Measurements from ENCODE around the gene LIFR. TPM values are rescaled to one million over a fixed set of nuclear protein-coding genes. Genes with fewer than 3 reads are reported as not detected.

LIFR gene
- total and polyA plus RNA-seq, 7 donors, result 10.1 to 74.5 (median 28.9) TPM

DNA sequence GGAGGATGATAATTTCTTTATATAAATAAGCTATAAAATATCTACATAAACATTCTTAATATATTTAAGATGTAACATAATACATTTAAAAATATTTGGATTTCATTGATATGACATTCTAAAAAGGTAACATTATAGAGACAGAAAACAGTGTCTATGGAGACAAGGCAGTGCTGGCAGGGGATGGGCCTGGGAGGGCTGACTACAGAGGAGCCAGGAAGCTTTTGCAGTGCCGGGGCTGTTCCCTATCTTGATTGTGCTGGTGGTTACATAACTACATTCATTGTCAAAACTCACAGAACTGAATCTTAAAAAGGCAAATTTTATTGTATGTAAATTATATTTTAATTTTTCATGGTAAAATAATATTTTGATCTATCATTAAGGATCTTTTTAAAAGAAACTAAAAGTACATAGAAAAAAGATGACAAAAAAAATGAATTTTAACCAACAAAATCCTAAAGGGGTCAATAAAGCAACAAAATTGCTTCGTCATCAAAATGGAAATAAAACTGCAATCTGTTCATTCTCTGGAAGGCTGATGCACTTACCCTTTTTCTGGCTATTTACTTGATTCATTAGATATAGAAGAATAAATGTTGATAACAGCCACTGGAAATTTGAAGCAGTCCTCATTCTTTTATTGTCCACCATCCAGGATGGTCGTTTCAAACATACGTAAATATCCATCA is 26.3 kb downstream of the LIFR start:
- 56 to 62% (median 60%) methylated on average over 4 of the region's 4 CpGs for WGBS, 3 donors
- Histone ChIP-seq H3K9me3 (no peaks in the 10 kb centered on the region), H3K27ac (no peak overlapping the region), H3K4me1 (peaks cover 44% of the 10 kb centered on the region), H3K36me3 (ENCODE audit: insufficient read depth in 1 of 2, low read depth in 1 of 2) (peaks cover 4 to 38% of the 10 kb centered on the region in 2 donors), H3K27me3 (ENCODE audit: insufficient read depth in 3 of 3, low read length in 2 of 3) (no peaks in the 10 kb centered on the region), H3K4me3 (no peak overlapping the region)
- DNase-seq (no peak), ATAC-seq (no peak)
- TF ChIP-seq, protein P1, sequence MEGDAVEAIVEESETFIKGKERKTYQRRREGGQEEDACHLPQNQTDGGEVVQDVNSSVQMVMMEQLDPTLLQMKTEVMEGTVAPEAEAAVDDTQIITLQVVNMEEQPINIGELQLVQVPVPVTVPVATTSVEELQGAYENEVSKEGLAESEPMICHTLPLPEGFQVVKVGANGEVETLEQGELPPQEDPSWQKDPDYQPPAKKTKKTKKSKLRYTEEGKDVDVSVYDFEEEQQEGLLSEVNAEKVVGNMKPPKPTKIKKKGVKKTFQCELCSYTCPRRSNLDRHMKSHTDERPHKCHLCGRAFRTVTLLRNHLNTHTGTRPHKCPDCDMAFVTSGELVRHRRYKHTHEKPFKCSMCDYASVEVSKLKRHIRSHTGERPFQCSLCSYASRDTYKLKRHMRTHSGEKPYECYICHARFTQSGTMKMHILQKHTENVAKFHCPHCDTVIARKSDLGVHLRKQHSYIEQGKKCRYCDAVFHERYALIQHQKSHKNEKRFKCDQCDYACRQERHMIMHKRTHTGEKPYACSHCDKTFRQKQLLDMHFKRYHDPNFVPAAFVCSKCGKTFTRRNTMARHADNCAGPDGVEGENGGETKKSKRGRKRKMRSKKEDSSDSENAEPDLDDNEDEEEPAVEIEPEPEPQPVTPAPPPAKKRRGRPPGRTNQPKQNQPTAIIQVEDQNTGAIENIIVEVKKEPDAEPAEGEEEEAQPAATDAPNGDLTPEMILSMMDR (IDR thresholded peaks at IDR 0.05), result no peak
- intact Hi-C loops (cut with DNase I), result loop anchor here in 1 of 2 donors (10.0 kb wide), 1 partner anchor 325 kb away; no protein-coding TSS in a partner anchor

DNA sequence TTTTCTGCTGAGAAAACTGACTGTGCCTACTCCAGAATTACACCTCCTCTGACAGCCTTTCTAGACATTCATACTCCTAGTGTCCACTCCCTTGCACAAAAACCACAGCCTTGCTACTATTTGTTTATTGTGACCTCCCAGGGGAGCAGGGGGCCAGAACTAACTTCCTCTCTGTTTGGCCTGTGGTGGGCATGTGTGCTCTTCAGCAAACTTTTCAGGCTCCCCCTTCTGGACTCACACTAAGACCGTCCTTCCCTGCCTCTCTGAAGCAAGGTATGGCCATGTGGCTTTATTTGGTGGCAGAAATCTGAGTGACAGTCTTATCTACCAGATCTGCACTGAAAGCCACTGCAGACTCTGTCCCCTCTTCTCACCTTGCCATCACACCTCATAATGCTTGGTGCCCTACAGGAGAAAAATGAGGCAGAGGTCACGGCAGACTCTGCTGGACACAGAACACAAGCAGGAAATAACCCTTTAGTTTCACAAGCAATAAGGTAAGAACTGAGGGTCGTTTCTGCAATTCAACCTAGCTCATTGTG is 28.2 kb downstream of the LIFR start:
- no peak overlapping the region for H3K27ac ChIP-seq
- intact Hi-C loops (cut with DNase I), result loop anchor here in 1 of 2 donors (10.0 kb wide), 1 partner anchor 323 kb away; no protein-coding TSS in a partner anchor
- peaks cover 8 to 55% of the 10 kb centered on the region in 2 donors for H3K36me3 ChIP-seq (ENCODE audit: insufficient read depth in 1 of 2, low read depth in 1 of 2)
- TF ChIP-seq, protein P1 (IDR thresholded peaks at IDR 0.05), result no peak
- WGBS, 3 donors, result 62 to 65% (median 63%) methylated on average over 3 of the region's 3 CpGs
- no peak overlapping the region for H3K4me3 ChIP-seq
- no peaks in the 10 kb centered on the region for H3K27me3 ChIP-seq (ENCODE audit: insufficient read depth in 3 of 3, low read length in 2 of 3)
- no peaks in the 10 kb centered on the region for H3K9me3 ChIP-seq
- ATAC-seq (no peak), DNase-seq (no peak)
- H3K4me1 ChIP-seq, result peaks cover 25% of the 10 kb centered on the region

DNA sequence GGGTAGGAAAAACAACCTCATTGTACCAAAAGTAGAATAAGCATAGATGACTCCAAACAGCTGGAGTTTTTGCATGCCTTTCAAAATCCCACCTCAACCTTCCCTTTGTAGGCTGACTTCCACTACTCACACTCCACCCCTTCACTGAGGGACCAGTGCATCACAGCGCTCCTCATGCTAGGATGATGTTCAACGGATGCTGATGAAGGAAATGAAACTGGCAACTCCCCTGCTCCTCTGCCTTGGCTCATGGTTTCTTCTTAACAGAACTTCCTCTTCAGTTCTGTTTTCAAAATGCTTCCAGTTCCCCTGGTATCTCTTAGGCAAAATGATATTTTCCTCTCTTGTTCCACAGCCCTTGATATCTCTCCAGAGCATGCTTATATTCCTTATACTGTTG is 29.0 kb downstream of the LIFR start:
- 70 to 92% (median 81%) methylated on average over 2 of the region's 2 CpGs for WGBS, 3 donors
- peaks cover 17% of the 10 kb centered on the region for H3K4me1 ChIP-seq
- H3K9me3 ChIP-seq, result no peaks in the 10 kb centered on the region
- H3K36me3 ChIP-seq (ENCODE audit: insufficient read depth in 1 of 2, low read depth in 1 of 2), result peaks cover 8 to 62% of the 10 kb centered on the region in 2 donors
- no peak overlapping the region for H3K27ac ChIP-seq
- H3K4me3 ChIP-seq, result no peak overlapping the region
- no peaks in the 10 kb centered on the region for H3K27me3 ChIP-seq (ENCODE audit: insufficient read depth in 3 of 3, low read length in 2 of 3)
- intact Hi-C loops (cut with DNase I), result loop anchor here in 1 of 2 donors (10.0 kb wide), 1 partner anchor 323 kb away; no protein-coding TSS in a partner anchor
- TF ChIP-seq, protein P1 (IDR thresholded peaks at IDR 0.05), result no peak
- ATAC-seq (no peak), DNase-seq (no peak)

DNA sequence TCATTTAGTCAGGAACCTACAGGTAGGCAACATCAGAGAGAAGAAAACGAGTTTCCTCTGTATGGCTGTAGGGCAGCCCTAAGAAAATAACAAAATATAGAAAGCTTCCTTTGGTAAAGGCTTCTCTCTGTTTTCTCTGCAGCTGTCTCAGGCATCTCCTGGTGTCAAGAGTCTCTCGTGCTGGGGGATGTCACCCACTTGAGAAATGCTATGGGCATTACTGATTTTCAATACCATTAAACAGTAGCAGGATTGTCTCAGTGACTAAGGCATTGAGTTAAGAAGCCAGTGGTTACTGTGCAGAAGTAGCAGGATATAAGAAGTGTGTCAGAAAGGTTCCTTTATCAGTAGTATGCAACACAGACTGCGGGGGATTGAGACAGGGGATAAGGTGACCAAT is 32.4 kb downstream of the LIFR start:
- no peak overlapping the region for H3K27ac ChIP-seq
- DNase-seq (no peak), ATAC-seq (no peak)
- 87 to 93% (median 87%) methylated on average over 3 of the region's 3 CpGs for WGBS, 3 donors
- peaks cover 11 to 93% of the 10 kb centered on the region in 2 donors for H3K36me3 ChIP-seq (ENCODE audit: insufficient read depth in 1 of 2, low read depth in 1 of 2)
- no peaks in the 10 kb centered on the region for H3K9me3 ChIP-seq
- H3K4me3 ChIP-seq, result no peak overlapping the region
- TF ChIP-seq, protein P1 (IDR thresholded peaks at IDR 0.05), result no peak
- intact Hi-C loops (cut with DNase I), result loop anchor here in 1 of 2 donors (10.0 kb wide), 1 partner anchor 319 kb away; no protein-coding TSS in a partner anchor
- H3K4me1 ChIP-seq, result no peaks in the 10 kb centered on the region
- no peaks in the 10 kb centered on the region for H3K27me3 ChIP-seq (ENCODE audit: insufficient read depth in 3 of 3, low read length in 2 of 3)

All from psoas muscle (tissue), 8 donors.